ENCODE measurements around the gene IZUMO1R. TPM values are rescaled to one million over a fixed set of nuclear protein-coding genes. Genes with fewer than 3 reads are reported as not detected.

IZUMO1R gene
- total and polyA plus RNA-seq, 2 of the 8 experiments (the other 6 are each of a cell fraction or from before 2014, with no cell fraction given) = not detected

DNA sequence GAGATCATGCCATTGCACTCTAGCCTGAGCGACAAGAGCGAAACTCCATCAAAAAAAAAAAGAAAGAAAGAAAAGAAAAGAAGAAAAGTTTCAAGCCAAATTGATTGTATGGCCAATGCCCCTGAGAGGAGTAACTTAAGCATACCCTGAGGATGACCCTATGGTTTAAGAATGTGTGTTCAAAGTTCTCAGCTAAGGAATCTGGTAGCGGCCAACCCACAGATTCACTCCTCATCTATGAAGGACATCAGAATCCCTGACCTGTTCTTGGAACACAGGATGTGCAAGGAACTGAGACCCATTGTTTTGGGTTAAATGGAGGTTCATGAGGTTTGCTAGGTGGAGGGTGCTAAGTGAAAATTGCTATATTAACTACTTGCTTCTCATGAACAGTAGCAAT is 18.1 kb downstream of the IZUMO1R start:
- H3K56ac ChIP-seq (replicated peaks; ENCODE audit: insufficient read length, low read depth, low read length) = no peak overlapping the region
- H4K20me1 ChIP-seq (replicated peaks in 1 of 2; ENCODE audit: control insufficient read depth in 1 of 2, insufficient read depth in 2 of 2, low read length in 2 of 2) = no peaks in the 10 kb centered on the region
- no peak overlapping the region for H2BK5ac ChIP-seq (ENCODE audit: low read depth, low read length)
- CTCF ChIA-PET (ENCODE audit: partially characterized antibody) = interaction anchor here (0.6 to 0.7 kb wide), 2 partner anchors 475 to 516 kb away, joined by 3 to 4 read pairs; no protein-coding TSS in a partner anchor
- TF ChIP-seq POLR2AphosphoS5 (IDR thresholded peaks at IDR 0.05; ENCODE audit: low read depth, low read length) = no peak
- TF ChIP-seq KDM5A (IDR thresholded peaks at IDR 0.05; ENCODE audit: low read length) = no peak
- no peak for TF ChIP-seq SIN3A (conservative IDR thresholded peaks at IDR 0.05 in 1 of 2, IDR thresholded peaks at IDR 0.05 in 1 of 2; ENCODE audit: low read depth in 1 of 2, low read length in 2 of 2)
- H3K79me2 ChIP-seq (ENCODE audit: control insufficient read depth in 1 of 2, insufficient read depth in 2 of 2, low read length in 2 of 2) = no peaks in the 10 kb centered on the region
- H3K14ac ChIP-seq (ENCODE audit: insufficient read length) = no peak overlapping the region
- H3K36me3 ChIP-seq (ENCODE audit: control insufficient read depth in 2 of 4, insufficient read depth in 4 of 4, low read length in 3 of 4) = no peaks in the 10 kb centered on the region
- H3K4me3 ChIP-seq (ENCODE audit: extremely low read depth in 1 of 4, insufficient read depth in 2 of 4, low read depth in 3 of 4, low read length in 4 of 4) = no peak overlapping the region
- H2AFZ ChIP-seq (ENCODE audit: low read length) = no peak overlapping the region
- peaks cover 0 to 1% (median 0%) of the 10 kb centered on the region in 4 experiments; a peak in 1 of 7 replicates for H3K27me3 ChIP-seq (replicated peaks in 1 of 4; ENCODE audit: control insufficient read depth in 3 of 4, extremely low read depth in 1 of 4, insufficient read depth in 3 of 4, low read length in 3 of 4)
- POLR2A ChIA-PET (ENCODE audit: partially characterized antibody) = no interaction called here
- DNase-seq (ENCODE audit: low read depth in 1 of 2, low spot score in 2 of 2) (no peak), FAIRE-seq (no peak)
- H4K91ac ChIP-seq (replicated peaks; ENCODE audit: insufficient read length, low read length) = no peak overlapping the region
- no peak overlapping the region for H2BK15ac ChIP-seq (ENCODE audit: low read length)
- no peak overlapping the region for H3K18ac ChIP-seq (ENCODE audit: extremely low read depth, low read length)
- no peak overlapping the region for H3K9ac ChIP-seq (replicated peaks in 1 of 4; ENCODE audit: extremely low read depth in 1 of 4, low read depth in 3 of 4, low read length in 3 of 4)
- H3K23ac ChIP-seq (ENCODE audit: insufficient read length) = no peak overlapping the region
- H2BK12ac ChIP-seq (ENCODE audit: low read depth, low read length) = no peak overlapping the region
- H3K4ac ChIP-seq (replicated peaks; ENCODE audit: insufficient read length, low read depth, low read length) = no peak overlapping the region
- no peaks in the 10 kb centered on the region for H3K23me2 ChIP-seq (ENCODE audit: low read depth, low read length)
- H3K9me3 ChIP-seq (ENCODE audit: insufficient read depth in 2 of 2, low read depth in 1 of 2, low read length in 1 of 2) = no peaks in the 10 kb centered on the region
- H3K4me2 ChIP-seq (ENCODE audit: insufficient read depth in 1 of 2, low read depth in 2 of 2, low read length in 2 of 2) = no peak overlapping the region
- no peak overlapping the region for H3K27ac ChIP-seq (ENCODE audit: low read depth, low read length)
- H2BK20ac ChIP-seq (ENCODE audit: low read length) = no peak overlapping the region
- H4K5ac ChIP-seq (ENCODE audit: insufficient read length, low read depth, low read length) = no peak overlapping the region
- no peak overlapping the region for H2BK120ac ChIP-seq (replicated peaks; ENCODE audit: low read depth, low read length)
- no peak overlapping the region for H4K8ac ChIP-seq (ENCODE audit: extremely low read depth, insufficient read depth, low read length)
- H3K4me1 ChIP-seq (replicated peaks in 1 of 4; ENCODE audit: control insufficient read depth in 3 of 4, insufficient read depth in 4 of 4, low read length in 3 of 4) = no peaks in the 10 kb centered on the region
- 60% methylated on average over 2 of the region's 3 CpGs; no CpG with 5 or more reads in 1 of the 2 experiments for WGBS, 2 experiments (ENCODE audit: extremely low coverage in 1 of 2, insufficient coverage in 1 of 2, insufficient read length in 1 of 2, insufficient replicate concordance in 2 of 2, low coverage in 1 of 2, low lambda C conversion rate in 2 of 2, missing lambda C conversion rate in 1 of 2)
- H3K79me1 ChIP-seq (ENCODE audit: low read depth, low read length) = no peaks in the 10 kb centered on the region
- H2AK5ac ChIP-seq (ENCODE audit: low read depth, low read length) = no peak overlapping the region

Measured in H1 (cell line).